GM12864 (cell line): Measurements from ENCODE around the gene ATN1.

Experiments
- DNase-seq: peaks from one replicate; pipeline ENCODE4 v3.0.0-alpha.2; 2011; ENCODE audit warnings: low read depth
- H3K4me3 ChIP-seq: 2 replicates; pipeline ENCODE4 v1.5.1; 2011; ENCODE audit warnings: mild to moderate bottlenecking, low read depth, low read length, control low read depth
- CTCF ChIP-seq: IDR thresholded peaks from 2 replicates; pipeline ENCODE4 v1.5.1; 2011; ENCODE audit warnings: low read depth, mild to moderate bottlenecking, moderate library complexity, low read length, control low read depth, inconsistent platforms; ENCODE audit errors: missing control alignments

The ATN1 gene

GRCh38 chr12:6963016-6963731 is 35.4 kb downstream of the ATN1 start:
- DNase-seq = no peak

GRCh38 chr12:6963791-6964413 is 36.1 kb downstream of the ATN1 start:
- DNase-seq = no peak

More at GRCh38 chr12:6963016-6963731, 35.4 kb downstream of the ATN1 start:
- no peak for TF ChIP-seq CTCF
- no peak overlapping the region for H3K4me3 ChIP-seq

GRCh38 chr12:6964605-6965025 is 36.9 kb downstream of the ATN1 start:
- H3K4me3 ChIP-seq = no peak overlapping the region
- TF ChIP-seq CTCF = no peak

More at GRCh38 chr12:6963791-6964413, 36.1 kb downstream of the ATN1 start:
- TF ChIP-seq CTCF = no peak
- no peak overlapping the region for H3K4me3 ChIP-seq

GRCh38 chr12:6965026-6965661 is 37.4 kb downstream of the ATN1 start:
- peak; percentile 88 for TF ChIP-seq CTCF

More at GRCh38 chr12:6964605-6965025, 36.9 kb downstream of the ATN1 start:
- DNase-seq = no peak

GRCh38 chr12:6965714-6966113 is 38.0 kb downstream of the ATN1 start:
- DNase-seq = no peak
- no peak for TF ChIP-seq CTCF
- no peak overlapping the region for H3K4me3 ChIP-seq

More at GRCh38 chr12:6965026-6965661, 37.4 kb downstream of the ATN1 start:
- H3K4me3 ChIP-seq = no peak overlapping the region
- DNase-seq = no peak

GRCh38 chr12:6966351-6966750 is 38.6 kb downstream of the ATN1 start:
- TF ChIP-seq CTCF = no peak
- DNase-seq = no peak
- H3K4me3 ChIP-seq = no peak overlapping the region
